HUES64 (cell line): Measurements from ENCODE around the gene ATG9B.

Experiments used
- H3K27ac ChIP-seq: 2 replicates; pipeline ENCODE4 v1.7.0; 2013; ENCODE audit warnings: low read depth, low read length, inconsistent platforms
- H3K27me3 ChIP-seq: 2 replicates; pipeline ENCODE4 v1.6.1; 2013; ENCODE audit warnings: mild to moderate bottlenecking, low read length; ENCODE audit not compliant: insufficient read depth
- H3K36me3 ChIP-seq: 2 replicates; pipeline ENCODE4 v1.6.1; 2013; ENCODE audit warnings: mild to moderate bottlenecking, low read length; ENCODE audit not compliant: insufficient read depth
- H3K4me1 ChIP-seq: 2 replicates; pipeline ENCODE4 v1.6.1; 2013; ENCODE audit warnings: mild to moderate bottlenecking, low read length, moderate library complexity; ENCODE audit not compliant: insufficient read depth
- H3K4me3 ChIP-seq: 2 replicates; pipeline ENCODE4 v1.5.1; 2013; ENCODE audit warnings: mild to moderate bottlenecking, low read length, moderate library complexity
- H3K9ac ChIP-seq: 2 replicates; pipeline ENCODE4 v1.6.1; 2013; ENCODE audit warnings: mild to moderate bottlenecking, low read depth, low read length
- H3K9me3 ChIP-seq: 2 replicates; pipeline ENCODE4 v1.6.1; 2013; ENCODE audit warnings: low read depth, low read length; ENCODE audit not compliant: insufficient read depth
- WGBS: fragments of 150-250, 120-280 bp; methylation state at CpG from one replicate; pipeline ENCODE4 v1.1.7; 2013; ENCODE audit warnings: missing lambda C conversion rate; 5-methylcytosine and 5-hydroxymethylcytosine counted together

ATG9B gene

DNA sequence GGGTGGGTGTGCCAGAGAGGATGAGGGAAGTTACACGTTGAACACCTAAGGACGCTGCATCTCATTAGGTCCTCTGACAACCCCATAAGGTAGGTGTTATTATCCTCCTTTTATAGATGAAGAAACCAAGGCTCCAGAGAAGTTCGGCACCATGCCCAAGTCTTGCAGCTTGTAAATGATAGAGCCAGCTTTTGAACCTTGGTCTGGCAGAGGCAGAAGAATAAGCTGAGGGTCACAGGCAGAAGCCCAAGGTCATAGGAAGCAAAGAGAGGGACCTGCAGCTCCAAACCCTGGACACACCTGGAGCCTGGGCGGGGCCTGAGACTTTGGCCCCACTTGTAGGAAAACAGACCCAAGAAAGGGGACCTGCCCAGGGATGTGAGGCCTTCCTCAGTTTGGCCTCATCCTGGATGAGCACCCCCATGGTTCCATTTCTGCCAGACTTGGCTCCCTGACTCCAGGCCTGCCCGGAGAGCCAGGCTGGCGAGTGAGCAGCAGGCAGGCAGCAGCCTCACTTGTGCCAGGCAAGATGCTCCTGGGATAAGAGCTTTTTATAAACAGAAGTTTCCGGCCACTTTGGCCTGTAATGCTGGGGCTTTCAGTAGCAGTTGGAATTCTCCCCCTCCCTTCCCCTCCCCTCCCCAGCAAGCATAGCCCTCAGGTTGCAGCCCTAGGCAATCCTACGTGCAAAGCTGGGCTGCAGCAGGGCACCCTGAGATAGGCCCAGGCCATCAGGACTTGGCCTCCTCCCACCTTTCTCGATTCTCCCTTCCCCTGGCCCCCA, 48.6 kb downstream of the ATG9B start:
- Histone ChIP-seq H3K4me1 (peaks cover 33% of the 10 kb centered on the region), H3K4me3 (peak overlapping the region; percentile 85; the same call in 1 of the 2 replicates), H3K27ac (no peak overlapping the region), H3K9me3 (no peaks in the 10 kb centered on the region), H3K9ac (no peak overlapping the region), H3K36me3 (no peaks in the 10 kb centered on the region), H3K27me3 (peaks cover 52% of the 10 kb centered on the region)
- WGBS = 73% methylated on average over 9 of the region's 9 CpGs

GRCh38 chr7:150974468-150975391, 49.6 kb downstream of the ATG9B start:
- Histone ChIP-seq H3K27me3 (peaks cover 44% of the 10 kb centered on the region), H3K9ac (0 out of 2 replicates have a peak overlapping the region, but pooled peaks have one; percentile 60), H3K4me1 (peaks cover 29% of the 10 kb centered on the region), H3K27ac (no peak overlapping the region), H3K36me3 (no peaks in the 10 kb centered on the region), H3K9me3 (no peaks in the 10 kb centered on the region), H3K4me3 (peak overlapping the region; percentile 85)
- 2% methylated on average over 87 of the region's 89 CpGs for whole genome bisulfite sequencing

- Histone ChIP-seq H3K4me3 (peak overlapping the region; percentile 42), H3K27ac (no peak overlapping the region), H3K9ac (no peak overlapping the region), H3K4me1 (peaks cover 32% of the 10 kb centered on the region), H3K36me3 (no peaks in the 10 kb centered on the region), H3K27me3 (peaks cover 39% of the 10 kb centered on the region), H3K9me3 (no peaks in the 10 kb centered on the region)
- WGBS = 71% methylated on average over 27 of the region's 27 CpGs
Measured at GRCh38 chr7:150973571-150974451, 50.5 kb downstream of the ATG9B start.

DNA sequence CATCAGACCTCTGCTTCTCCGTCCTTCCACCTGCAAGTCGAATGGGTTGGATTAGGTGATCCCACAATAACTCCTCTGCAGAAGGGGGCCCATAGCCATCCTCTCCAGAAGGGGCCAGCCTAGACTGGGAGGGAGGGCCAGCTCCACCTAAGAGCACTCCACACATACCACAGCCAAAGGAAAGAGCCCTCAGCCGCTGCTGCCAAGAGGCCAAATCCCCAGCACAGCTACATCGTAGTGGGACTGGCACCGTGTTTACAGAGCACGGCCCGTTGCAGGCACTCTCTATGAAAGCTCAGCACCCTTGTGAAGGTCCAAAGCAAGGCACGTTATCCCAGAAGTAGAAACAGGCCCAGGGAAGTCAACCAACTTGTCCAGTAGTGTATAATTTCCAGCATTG, 51.6 kb downstream of the ATG9B start:
- Histone ChIP-seq H3K9me3 (no peaks in the 10 kb centered on the region), H3K27me3 (peaks cover 39% of the 10 kb centered on the region), H3K36me3 (no peaks in the 10 kb centered on the region), H3K9ac (no peak overlapping the region), H3K4me3 (no peak overlapping the region), H3K4me1 (peaks cover 32% of the 10 kb centered on the region), H3K27ac (no peak overlapping the region)
- WGBS = 88% methylated on average over 8 of the region's 8 CpGs

GRCh38 chr7:150972023-150972468, 52.2 kb downstream of the ATG9B start:
- WGBS = 86% methylated on average over 12 of the region's 12 CpGs
- Histone ChIP-seq H3K4me3 (no peak overlapping the region), H3K36me3 (no peaks in the 10 kb centered on the region), H3K9ac (no peak overlapping the region), H3K27ac (no peak overlapping the region), H3K9me3 (no peaks in the 10 kb centered on the region), H3K27me3 (peaks cover 34% of the 10 kb centered on the region), H3K4me1 (peaks cover 29% of the 10 kb centered on the region)

- Histone ChIP-seq H3K27me3 (peaks cover 29% of the 10 kb centered on the region), H3K4me3 (no peak overlapping the region), H3K4me1 (peaks cover 25% of the 10 kb centered on the region), H3K9ac (no peak overlapping the region), H3K27ac (no peak overlapping the region), H3K9me3 (no peaks in the 10 kb centered on the region), H3K36me3 (no peaks in the 10 kb centered on the region)
- 83% methylated on average over 16 of the region's 16 CpGs for WGBS
Measured at GRCh38 chr7:150971242-150972022, 52.9 kb downstream of the ATG9B start.

DNA sequence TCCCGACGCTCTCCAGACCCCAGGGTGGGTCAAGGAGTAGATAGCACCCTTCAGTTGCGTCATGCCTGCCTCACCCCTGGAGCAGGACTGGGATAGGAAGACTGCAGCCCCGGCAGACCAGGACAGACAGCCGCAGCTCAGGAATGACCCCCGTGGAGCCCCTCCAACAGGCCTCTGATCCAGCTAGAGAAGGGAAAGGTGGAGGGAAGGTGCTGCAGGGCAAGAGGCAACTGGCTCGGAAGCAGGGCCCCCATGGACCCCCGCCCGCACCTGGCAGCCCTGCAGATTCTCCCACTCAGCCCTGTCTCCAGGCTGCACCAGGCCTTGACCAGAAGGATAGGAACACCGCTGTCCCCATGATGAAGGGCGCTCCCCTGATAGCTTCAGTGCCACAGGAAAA, 53.9 kb downstream of the ATG9B start:
- Histone ChIP-seq H3K27me3 (peaks cover 19% of the 10 kb centered on the region), H3K27ac (no peak overlapping the region)
- 75% methylated on average over 11 of the region's 11 CpGs for WGBS

DNA sequence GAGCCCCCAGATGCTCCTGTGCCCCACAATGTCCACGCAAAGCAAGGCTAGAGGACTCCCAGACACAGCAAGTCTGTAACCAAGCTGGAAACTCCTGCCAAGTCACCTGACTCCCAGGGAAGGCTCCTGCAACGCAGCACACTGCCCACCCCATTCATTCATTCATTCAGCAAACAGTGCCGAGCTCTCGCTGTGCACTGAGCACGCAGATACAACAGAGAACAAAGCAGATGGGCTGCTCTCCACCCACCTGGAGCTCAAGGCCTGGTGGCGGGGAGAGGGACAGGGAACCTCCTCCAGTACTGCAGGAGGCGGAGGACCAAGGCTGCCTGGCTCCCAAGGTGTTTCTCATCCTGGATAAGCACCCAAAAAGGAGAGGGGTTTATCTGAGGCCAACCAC, 54.8 kb downstream of the ATG9B start:
- Histone ChIP-seq H3K9ac (no peak overlapping the region), H3K9me3 (no peaks in the 10 kb centered on the region), H3K27me3 (peaks cover 10% of the 10 kb centered on the region), H3K27ac (no peak overlapping the region), H3K36me3 (no peaks in the 10 kb centered on the region), H3K4me3 (no peak overlapping the region), H3K4me1 (peaks cover 13% of the 10 kb centered on the region)
- 71% methylated on average over 7 of the region's 7 CpGs for WGBS

More for the DNA sequence above, 53.9 kb downstream of the ATG9B start:
- Histone ChIP-seq H3K9ac (no peak overlapping the region), H3K36me3 (no peaks in the 10 kb centered on the region), H3K4me1 (peaks cover 16% of the 10 kb centered on the region), H3K9me3 (no peaks in the 10 kb centered on the region), H3K4me3 (no peak overlapping the region)

GRCh38 chr7:150968734-150969372, 55.4 kb downstream of the ATG9B start:
- H3K27me3 ChIP-seq = peaks cover 6% of the 10 kb centered on the region; the same call in 1 of the 2 replicates
- H3K36me3 ChIP-seq = no peaks in the 10 kb centered on the region
- no peaks in the 10 kb centered on the region for H3K9me3 ChIP-seq
- no peak overlapping the region for H3K9ac ChIP-seq
- H3K4me3 ChIP-seq = no peak overlapping the region
- H3K4me1 ChIP-seq = peaks cover 13% of the 10 kb centered on the region
- 76% methylated on average over 16 of the region's 16 CpGs for WGBS
- no peak overlapping the region for H3K27ac ChIP-seq
